HepG2 (cell line): ENCODE data around the gene TRIP6. TPM values are rescaled to one million over a fixed set of nuclear protein-coding genes. Genes with fewer than 3 reads are reported as not detected.

Source experiments
- ATAC-seq: fragments of 200-7000 bp; cut with Tn5 transposase; 3 replicates; pipeline ENCODE4 v1.9.1; 2020; ENCODE audit warnings: mild to moderate bottlenecking, moderate library complexity
- BruUV-seq: library from RNA; stranded (reverse); fragments of 400-500 nt; replicated peaks from 2 replicates; lab custom pipeline; 2021; lab: Mats Ljungman, UMichigan
- CTCF ChIA-PET: fragments of 300-600 bp; formaldehyde crosslinking; extraction: SDS; loops from one replicate; lab custom pipeline; 2021; ENCODE audit warnings: low total read pairs, inconsistent platforms, low intra/inter-chr PET ratio; lab: Yijun Ruan, JAX
- POLR2A ChIA-PET: fragments of 350-600 bp; sonication (Branson Sonifier 250); formaldehyde crosslinking; loops from one replicate; lab custom pipeline; 2020; ENCODE audit warnings: antibody characterized with exemption, inconsistent platforms; lab: Yijun Ruan, JAX
- DNase-seq: peaks from one replicate; pipeline ENCODE4 v3.0.0-alpha.2; 2015; ENCODE audit warnings: low spot score
- FAIRE-seq: peaks from 3 replicates; lab custom pipeline; 2011; peaks lifted over from hg19 to GRCh38; lab: Jason Lieb, UNC
- H2AFZ ChIP-seq: one replicate; pipeline ENCODE4 v1.6.1; 2011; ENCODE audit warnings: low read length, inconsistent platforms
- H3K27ac ChIP-seq: fragments of 300-600 bp; 3 replicates; pipeline ENCODE4 v1.8.0; 2011; ENCODE audit warnings: mixed run types, mild to moderate bottlenecking, mixed read lengths, low read length, inconsistent platforms; ENCODE audit not compliant: insufficient read depth; ENCODE audit errors: extremely low read length
- H3K27me3 ChIP-seq, 2 experiments: fragments of 200-600 bp in 1 of 2; 2 replicates in 1 of 2; 3 replicates in 1 of 2; pipeline versions ENCODE4 v1.6.0 to v1.8.0; 2011; ENCODE audit warnings: low read length in 2 of 2, mild to moderate bottlenecking in 2 of 2, moderate library complexity in 2 of 2, inconsistent platforms in 1 of 2; ENCODE audit not compliant: insufficient read depth in 2 of 2, control insufficient read depth in 1 of 2
- H3K36me3 ChIP-seq, 2 experiments: fragments of 200-600 bp in 1 of 2; replicated peaks in 1 of 2; 2 replicates in 1 of 2; 3 replicates in 1 of 2; pipeline versions ENCODE4 v1.5.1 to v1.8.0; 2011; ENCODE audit warnings: low read length in 2 of 2, inconsistent platforms in 1 of 2; ENCODE audit not compliant: insufficient read depth in 2 of 2, control insufficient read depth in 1 of 2
- H3K4me1 ChIP-seq: 2 replicates; pipeline ENCODE4 v1.5.1; 2012; ENCODE audit warnings: low read length, inconsistent platforms; ENCODE audit not compliant: insufficient read depth
- H3K4me2 ChIP-seq: 2 replicates; pipeline ENCODE4 v1.6.0; 2011; ENCODE audit warnings: low read depth, low read length, inconsistent platforms
- H3K4me3 ChIP-seq, 3 experiments: fragments of 200-600 bp in 1 of 3; sonication (generic), shearing (Covaris generic) in 1 of 3; replicated peaks in 1 of 3; 2 replicates each; pipeline ENCODE4 v1.5.1; 2011 to 2016; ENCODE audit warnings: low read length in 3 of 3, inconsistent platforms in 2 of 3, low read depth in 2 of 3, mild to moderate bottlenecking in 2 of 3, control low read depth in 1 of 3, mixed read lengths in 1 of 3; ENCODE audit not compliant: insufficient read depth in 1 of 3
- H3K79me2 ChIP-seq: one replicate; pipeline ENCODE4 v1.6.1; 2011; ENCODE audit warnings: low read length, inconsistent platforms; ENCODE audit not compliant: insufficient read depth
- H3K9ac ChIP-seq: 2 replicates; pipeline ENCODE4 v1.6.0; 2011; ENCODE audit warnings: mild to moderate bottlenecking, low read depth, low read length, inconsistent platforms; ENCODE audit not compliant: insufficient read depth
- H3K9me3 ChIP-seq: 2 replicates; pipeline ENCODE4 v1.5.1; 2012; ENCODE audit warnings: mild to moderate bottlenecking, low read length
- H4K20me1 ChIP-seq: 2 replicates; pipeline ENCODE4 v1.6.0; 2011; ENCODE audit warnings: inconsistent platforms, mild to moderate bottlenecking, low read length, moderate library complexity; ENCODE audit not compliant: insufficient read depth
- ARNTL ChIP-seq: sonication (generic); formaldehyde crosslinking; IDR thresholded peaks from 2 replicates; pipeline ENCODE4 v1.4.0; 2020; ENCODE audit warnings: mild to moderate bottlenecking, missing genetic modification reagents
- HOXA9 ChIP-seq: sonication (generic); formaldehyde crosslinking; IDR thresholded peaks from 2 replicates; pipeline ENCODE4 v1.8.1; 2022; ENCODE audit warnings: missing genetic modification reagents, mild to moderate bottlenecking, moderate library complexity, borderline replicate concordance
- SMARCC2 ChIP-seq: fragments of 450-650 bp; IDR thresholded peaks from 2 replicates; pipeline ENCODE4 v1.6.1; 2017; ENCODE audit warnings: antibody characterized with exemption, mild to moderate bottlenecking
- STAT6 ChIP-seq: sonication (generic); formaldehyde crosslinking; IDR thresholded peaks from 2 replicates; pipeline ENCODE4 v1.4.0; 2020; ENCODE audit warnings: missing genetic modification reagents, mild to moderate bottlenecking, borderline replicate concordance
- XBP1 ChIP-seq: sonication (generic); formaldehyde crosslinking; IDR thresholded peaks from 2 replicates; pipeline ENCODE4 v1.5.0; 2020; ENCODE audit warnings: missing genetic modification reagents
- ZBTB10 ChIP-seq: sonication (generic); formaldehyde crosslinking; IDR thresholded peaks from 2 replicates; pipeline ENCODE4 v1.4.0; 2020; ENCODE audit warnings: missing genetic modification reagents, borderline replicate concordance
- ZNF101 ChIP-seq: sonication (generic); formaldehyde crosslinking; IDR thresholded peaks from 2 replicates; pipeline ENCODE4 v1.4.0; 2020; ENCODE audit warnings: mild to moderate bottlenecking, low read depth, missing genetic modification reagents, borderline replicate concordance
- ZNF362 ChIP-seq: sonication (generic); formaldehyde crosslinking; IDR thresholded peaks from 2 replicates; pipeline ENCODE4 v1.4.0; 2020; ENCODE audit warnings: missing genetic modification reagents, mild to moderate bottlenecking, borderline replicate concordance
- WGBS: methylation state at CpG from one replicate; pipeline ENCODE4 v1.1.6; 2017; ENCODE audit warnings: low lambda C conversion rate; 5-methylcytosine and 5-hydroxymethylcytosine counted together
- in situ Hi-C: cut with HindIII; loops from 2 replicates; pipeline ENCODE4 v1.10.0; 2017; ENCODE audit warnings: low pct_unique_long_range_greater_than_20kb; ENCODE audit not compliant: extremely low pct_ligation_motif_present
- intact Hi-C: fragments of 100-400 bp; cut with micrococcal nuclease; formaldehyde crosslinking; loops from one replicate; pipeline ENCODE4 v1.10.0; 2022; ENCODE audit not compliant: unreplicated experiment
- polyA plus RNA-seq, 8 experiments: library from polyadenylated mRNA; depleted of rRNA in 3 of 8; stranded (reverse) in 7 of 8; unstranded in 1 of 8; fragments of >200 nt; fragmentation: Illumina TruSeq in 4 of 8; extraction: Trizol in 4 of 8; gene quantifications; 2 replicates each; pipeline versions ENCODE4 v1.2.1 to v1.2.3, GENCODE V29; 2011 to 2016; ENCODE audit warnings: low read depth in 4 of 8, missing spikeins in 1 of 8, mixed read lengths in 1 of 8; ENCODE audit not compliant: insufficient read depth in 1 of 8
- total RNA-seq, 5 experiments: library from RNA; depleted of rRNA; stranded (reverse); fragments of >200 nt; fragmentation: Illumina TruSeq; extraction: Trizol; gene quantifications; 2 replicates each; pipeline ENCODE4 v1.2.3, GENCODE V29; 2016; ENCODE audit warnings: low read depth in 1 of 5

TRIP6 gene
- total and polyA plus RNA-seq, 2 of the 13 experiments (the other 11 are each of a cell fraction or from before 2014, with no cell fraction given) = 0.34 to 0.38 TPM

- no peak for DNase-seq
- in situ Hi-C loops = no loop called here
- POLR2A ChIA-PET = no interaction called here
- no peaks in the 10 kb centered on the region for H3K9me3 ChIP-seq
- no peak overlapping the region for H3K4me3 ChIP-seq
- no peak for FAIRE-seq
- no peak for ATAC-seq
- H3K9ac ChIP-seq = no peak overlapping the region
- peaks cover 6 to 10% of the 10 kb centered on the region in 2 experiments; a peak in 4 of 5 replicates for H3K36me3 ChIP-seq
- peaks cover 19% of the 10 kb centered on the region for H3K4me1 ChIP-seq
- no TSS peak for BruUV-seq
- TF ChIP-seq ZNF101 (CRISPR knock-in tag) = no peak
- TF ChIP-seq STAT6 (CRISPR knock-in tag) = no peak
- TF ChIP-seq ZBTB10 (CRISPR knock-in tag) = peak; percentile 50; the same call in 1 of the 2 replicates
- TF ChIP-seq SMARCC2 = no peak
- TF ChIP-seq XBP1 (CRISPR knock-in tag) = no peak
- no peak for TF ChIP-seq ZNF362 (CRISPR knock-in tag)
- no peak for TF ChIP-seq ARNTL (CRISPR knock-in tag)
- no peak for TF ChIP-seq HOXA9 (CRISPR knock-in tag)
- TF ChIP-seq, all 625 proteins: peak for 1
- CTCF ChIA-PET = no interaction called here
- Histone ChIP-seq H3K27ac (no peak overlapping the region), H4K20me1 (no peaks in the 10 kb centered on the region), H3K79me2 (no peaks in the 10 kb centered on the region), H3K27me3 (no peaks in the 10 kb centered on the region), H2AFZ (no peak overlapping the region), H3K4me2 (no peak overlapping the region)
- intact Hi-C loops = no loop called here
- WGBS = 96% methylated on average over 14 of the region's 18 CpGs
Observed at GRCh38 chr7:100860702-100861615, 6.2 kb upstream of the TRIP6 start.
